Measurements from ENCODE around the gene TMEM130.

Gene TMEM130

GRCh38 chr7:98834949-98835348, 34.9 kb downstream of the TMEM130 start:
- intact Hi-C loops (cut with DNase I; ENCODE audit: low total_unique reads): no loop called here
- Histone ChIP-seq H3K27me3 (no peaks in the 10 kb centered on the region), H3K36me3 (no peaks in the 10 kb centered on the region), H3K27ac (no peak overlapping the region), H3K4me1 (no peaks in the 10 kb centered on the region), H3K4me3 (no peak overlapping the region), H3K9me3 (no peaks in the 10 kb centered on the region)
- no peak for DNase-seq
- TF ChIP-seq, protein P1, sequence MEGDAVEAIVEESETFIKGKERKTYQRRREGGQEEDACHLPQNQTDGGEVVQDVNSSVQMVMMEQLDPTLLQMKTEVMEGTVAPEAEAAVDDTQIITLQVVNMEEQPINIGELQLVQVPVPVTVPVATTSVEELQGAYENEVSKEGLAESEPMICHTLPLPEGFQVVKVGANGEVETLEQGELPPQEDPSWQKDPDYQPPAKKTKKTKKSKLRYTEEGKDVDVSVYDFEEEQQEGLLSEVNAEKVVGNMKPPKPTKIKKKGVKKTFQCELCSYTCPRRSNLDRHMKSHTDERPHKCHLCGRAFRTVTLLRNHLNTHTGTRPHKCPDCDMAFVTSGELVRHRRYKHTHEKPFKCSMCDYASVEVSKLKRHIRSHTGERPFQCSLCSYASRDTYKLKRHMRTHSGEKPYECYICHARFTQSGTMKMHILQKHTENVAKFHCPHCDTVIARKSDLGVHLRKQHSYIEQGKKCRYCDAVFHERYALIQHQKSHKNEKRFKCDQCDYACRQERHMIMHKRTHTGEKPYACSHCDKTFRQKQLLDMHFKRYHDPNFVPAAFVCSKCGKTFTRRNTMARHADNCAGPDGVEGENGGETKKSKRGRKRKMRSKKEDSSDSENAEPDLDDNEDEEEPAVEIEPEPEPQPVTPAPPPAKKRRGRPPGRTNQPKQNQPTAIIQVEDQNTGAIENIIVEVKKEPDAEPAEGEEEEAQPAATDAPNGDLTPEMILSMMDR (IDR thresholded peaks at IDR 0.05): no peak

- intact Hi-C loops (cut with DNase I; ENCODE audit: low total_unique reads): no loop called here
- H3K27me3 ChIP-seq: no peaks in the 10 kb centered on the region
- H3K27ac ChIP-seq: no peak overlapping the region
- H3K4me1 ChIP-seq: no peaks in the 10 kb centered on the region
- TF ChIP-seq, protein P1 (IDR thresholded peaks at IDR 0.05): no peak
- no peak overlapping the region for H3K4me3 ChIP-seq
- no peaks in the 10 kb centered on the region for H3K9me3 ChIP-seq
- no peak for DNase-seq
- no peaks in the 10 kb centered on the region for H3K36me3 ChIP-seq
Measured at GRCh38 chr7:98833022-98833421, 36.8 kb downstream of the TMEM130 start.

DNA sequence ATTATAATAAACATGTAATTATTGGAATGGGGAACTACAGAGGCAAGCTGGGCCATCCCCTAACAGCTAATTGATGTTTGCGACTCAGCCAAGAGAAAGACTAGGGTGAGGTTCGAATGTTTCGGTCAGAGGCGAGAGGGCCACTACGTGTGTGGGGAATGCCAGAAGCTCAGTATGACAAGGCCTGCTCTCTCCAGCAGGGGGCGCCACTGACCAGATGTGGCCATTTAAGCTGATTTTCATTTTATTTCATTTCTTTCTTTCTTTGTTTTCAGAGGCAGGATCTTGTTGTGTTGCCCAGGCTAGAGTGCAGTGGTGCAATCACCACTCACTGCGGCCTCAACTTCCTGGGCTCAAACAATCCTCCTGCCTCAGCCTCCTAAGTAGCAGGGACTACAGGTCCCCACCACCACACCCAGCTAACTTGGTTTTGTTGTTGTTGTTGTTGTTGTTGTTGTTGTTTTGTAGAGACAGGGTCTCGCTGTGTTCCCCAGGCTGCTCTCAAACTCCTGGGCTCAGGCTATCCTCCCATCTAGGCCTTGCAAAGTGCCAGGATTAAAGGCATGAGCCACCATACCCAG, 38.1 kb downstream of the TMEM130 start:
- no peaks in the 10 kb centered on the region for H3K9me3 ChIP-seq
- H3K27ac ChIP-seq: no peak overlapping the region
- H3K36me3 ChIP-seq: no peaks in the 10 kb centered on the region
- no peaks in the 10 kb centered on the region for H3K27me3 ChIP-seq
- no peak for DNase-seq
- TF ChIP-seq, protein P1 (IDR thresholded peaks at IDR 0.05): peak; percentile 19 to 21
- H3K4me3 ChIP-seq: no peak overlapping the region
- H3K4me1 ChIP-seq: peaks cover 0 to 12% (median 9%) of the 10 kb centered on the region in 4 donors
- intact Hi-C loops (cut with DNase I; ENCODE audit: low total_unique reads): no loop called here

DNA sequence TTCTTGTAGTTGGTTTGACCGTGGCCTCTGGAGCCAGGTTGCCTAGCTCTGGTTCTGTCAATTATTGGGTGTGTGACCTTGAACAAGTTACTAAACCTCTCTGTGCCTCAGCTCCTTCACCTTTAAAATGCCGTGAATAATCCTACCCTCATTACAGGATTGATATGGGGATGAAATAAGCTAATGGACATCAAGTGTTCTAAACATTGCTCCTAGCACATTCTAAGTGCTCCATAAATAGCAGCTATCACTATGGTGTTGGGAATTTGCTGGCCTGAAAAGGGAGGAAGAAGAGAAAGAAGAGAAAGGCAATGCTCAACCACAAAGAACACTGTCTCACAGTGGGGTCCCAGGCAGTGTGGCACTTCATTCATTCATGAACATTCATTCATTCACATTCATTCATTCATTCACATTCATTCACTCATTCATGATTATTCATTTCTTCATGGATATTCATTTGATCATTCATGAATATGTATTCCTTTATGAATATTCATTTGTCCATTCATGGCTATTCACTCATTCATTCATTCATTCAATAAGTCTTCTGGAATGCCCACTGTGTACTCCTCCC, 38.8 kb downstream of the TMEM130 start:
- DNase-seq: no peak
- H3K4me1 ChIP-seq: peaks cover 0 to 18% (median 15%) of the 10 kb centered on the region in 4 donors
- TF ChIP-seq, protein P1 (IDR thresholded peaks at IDR 0.05): no peak
- no peaks in the 10 kb centered on the region for H3K27me3 ChIP-seq
- no peak overlapping the region for H3K27ac ChIP-seq
- H3K4me3 ChIP-seq: no peak overlapping the region
- H3K36me3 ChIP-seq: no peaks in the 10 kb centered on the region
- no peaks in the 10 kb centered on the region for H3K9me3 ChIP-seq
- intact Hi-C loops (cut with DNase I; ENCODE audit: low total_unique reads): no loop called here

- Histone ChIP-seq H3K4me3 (no peak overlapping the region), H3K4me1 (peaks cover 0 to 28% (median 17%) of the 10 kb centered on the region in 4 donors), H3K27me3 (no peaks in the 10 kb centered on the region), H3K9me3 (no peaks in the 10 kb centered on the region), H3K27ac (no peak overlapping the region), H3K36me3 (no peaks in the 10 kb centered on the region)
- no peak for DNase-seq
- intact Hi-C loops (cut with DNase I; ENCODE audit: low total_unique reads): loop anchor here (5.0 kb wide), 1 partner anchor 71 kb away; no protein-coding TSS in a partner anchor
- TF ChIP-seq, protein P1 (IDR thresholded peaks at IDR 0.05): no peak
Measured at GRCh38 chr7:98828368-98828767, 41.4 kb downstream of the TMEM130 start.

Data from tibial artery (tissue), 4 donors.